Stimulated activated CD4-positive, alpha-beta T cell treated with anti-CD3 and anti-CD28 coated beads, Interleukin-12 subunit alpha, Interleukin-12 subunit beta, amount 100 ng/mL, for 4 hours (primary cell): ENCODE measurements around the gene TMEM125.

Experiments
- DNase-seq: peaks from one replicate; pipeline ENCODE4 v3.0.0-alpha.2; 2020

Gene TMEM125

GRCh38 chr1:43274804-43275180, 5.0 kb downstream of the TMEM125 start:
- DNase-seq: no peak

- no peak for DNase-seq
Observed at GRCh38 chr1:43275826-43276620, 6.2 kb downstream of the TMEM125 start.

- DNase-seq: no peak
Observed at GRCh38 chr1:43276673-43277072, 6.9 kb downstream of the TMEM125 start.

- no peak for DNase-seq
Observed at GRCh38 chr1:43277116-43277876, 7.5 kb downstream of the TMEM125 start.

- no peak for DNase-seq
Observed at GRCh38 chr1:43279161-43279560, 9.4 kb downstream of the TMEM125 start.

- DNase-seq: no peak
Observed at GRCh38 chr1:43279666-43280065, 9.9 kb downstream of the TMEM125 start.

- no peak for DNase-seq
Observed at GRCh38 chr1:43280692-43281091, 10.9 kb downstream of the TMEM125 start.

- no peak for DNase-seq
Observed at GRCh38 chr1:43282220-43283195, 12.7 kb downstream of the TMEM125 start.

- no peak for DNase-seq
Observed at GRCh38 chr1:43284065-43284464, 14.3 kb downstream of the TMEM125 start.

- no peak for DNase-seq
Observed at GRCh38 chr1:43284546-43285110, 14.8 kb downstream of the TMEM125 start.

- DNase-seq: no peak
Observed at GRCh38 chr1:43285269-43285990, 15.6 kb downstream of the TMEM125 start, which contains the start of gene C1orf210. TSS of gene C1orf210 (minus strand) at chr1:43285581. CDS start at chr1:43283270, 2,311 bp downstream.

- DNase-seq: no peak
Observed at GRCh38 chr1:43286115-43286514, 16.3 kb downstream of the TMEM125 start.

GRCh38 chr1:43286533-43286932, 16.8 kb downstream of the TMEM125 start:
- DNase-seq: no peak

- DNase-seq: no peak
Observed at GRCh38 chr1:43288058-43288784, 18.4 kb downstream of the TMEM125 start.

- no peak for DNase-seq
Observed at GRCh38 chr1:43288785-43289706, 19.3 kb downstream of the TMEM125 start.

GRCh38 chr1:43292216-43292615, 22.4 kb downstream of the TMEM125 start:
- no peak for DNase-seq

- no peak for DNase-seq
Observed at GRCh38 chr1:43292679-43293078, 22.9 kb downstream of the TMEM125 start.

GRCh38 chr1:43293176-43293575, 23.4 kb downstream of the TMEM125 start:
- no peak for DNase-seq

- no peak for DNase-seq
Observed at GRCh38 chr1:43293896-43294760, 24.3 kb downstream of the TMEM125 start.
